ENCODE measurements around the gene CCNF. TPM values are rescaled to one million over a fixed set of nuclear protein-coding genes. Genes with fewer than 3 reads are reported as not detected.

CCNF gene
- total RNA-seq, 1 experiment from 2014 or later, result 35.8 TPM

DNA sequence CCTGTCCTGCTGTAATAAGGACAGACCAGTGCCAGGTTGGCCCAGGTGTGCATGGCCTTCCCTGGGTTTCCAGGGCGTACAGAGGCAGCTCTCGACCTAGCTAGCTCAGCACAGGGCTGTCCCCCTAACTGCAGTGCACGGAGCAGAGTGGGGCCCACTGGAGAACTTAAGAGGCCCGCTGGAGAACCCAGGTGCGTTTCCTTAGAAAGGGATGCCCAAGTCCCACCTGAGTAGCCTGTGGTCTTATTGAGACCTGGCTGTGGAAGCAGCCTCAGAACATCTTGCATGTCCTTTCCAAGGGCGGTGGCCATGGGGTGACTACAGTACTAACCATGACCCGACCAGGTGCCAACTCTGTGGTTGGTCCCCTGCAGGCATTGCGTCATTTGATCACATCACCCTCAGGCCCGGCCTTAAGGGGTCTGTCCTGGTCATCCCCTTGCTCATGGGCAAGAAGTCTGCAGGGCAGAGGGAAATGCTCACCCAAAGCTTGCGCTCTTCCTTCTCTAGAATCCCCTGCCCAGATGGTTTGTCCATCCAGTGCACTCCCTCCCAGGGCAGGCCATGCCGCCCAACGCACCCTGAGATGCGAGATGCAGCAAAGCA lies 3.3 kb upstream of the CCNF start:
- ChIA-PET CTCF (interaction anchor here (0.7 kb wide), 1 partner anchor 1302 kb away, joined by 3 read pairs; no protein-coding TSS in a partner anchor), POLR2A (no interaction called here)
- Histone ChIP-seq H3K4me1 (ENCODE audit: control insufficient read depth, insufficient read depth, low read length) (peaks cover 15% of the 10 kb centered on the region), H3K4me3 (ENCODE audit: low read depth in 2 of 2, low read length in 2 of 2) (no peak overlapping the region), H3K27me3 (ENCODE audit: control insufficient read depth, insufficient read depth, low read length) (no peaks in the 10 kb centered on the region), H3K36me3 (ENCODE audit: control insufficient read depth, insufficient read depth, low read length) (peaks cover 7% of the 10 kb centered on the region), H3K27ac (ENCODE audit: low read length) (no peak overlapping the region), H3K9me3 (ENCODE audit: control insufficient read depth, insufficient read depth, low read depth, low read length) (no peaks in the 10 kb centered on the region)
- intact Hi-C loops (cut with micrococcal nuclease; ENCODE audit: unreplicated experiment), result no loop called here
- no peak for TF ChIP-seq TCF7L2 (IDR thresholded peaks at IDR 0.05; ENCODE audit: low read depth, low read length)
- no peak for TF ChIP-seq SIN3A (IDR thresholded peaks at IDR 0.05; ENCODE audit: borderline replicate concordance, insufficient read depth, low read depth, low read length)
- in situ Hi-C loops (cut with HindIII; ENCODE audit: low pct_unique_long_range_greater_than_20kb, low sequenced_read_pairs), result no loop called here
- ATAC-seq, result no peak
- BruUV-seq (replicated peaks), result no TSS peak
- DNase-seq (ENCODE audit: low read depth, low spot score), result no peak

DNA sequence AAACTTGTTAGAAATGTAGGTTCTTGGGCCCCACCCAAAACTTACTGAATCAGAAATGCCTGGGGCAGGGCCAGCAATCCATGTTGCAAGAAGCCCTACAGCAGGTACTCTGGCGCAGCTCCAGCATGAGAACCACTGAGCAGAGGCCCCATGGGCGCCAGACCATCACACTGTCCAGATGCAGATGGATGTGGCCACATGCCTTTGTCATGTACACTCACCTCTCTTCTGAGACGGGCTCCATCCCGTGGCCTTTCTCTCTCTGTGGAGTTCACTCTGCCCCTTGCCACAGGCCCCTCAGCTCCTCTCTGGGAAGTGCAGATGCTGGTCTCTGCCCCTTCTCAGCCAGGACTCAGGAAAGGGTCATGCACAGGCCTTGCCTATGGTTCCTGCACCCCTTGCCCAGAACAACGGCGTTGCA lies 2.3 kb upstream of the CCNF start:
- H3K9me3 ChIP-seq (ENCODE audit: control insufficient read depth, insufficient read depth, low read depth, low read length), result no peaks in the 10 kb centered on the region
- CTCF ChIA-PET, result interaction anchor here (0.6 kb wide), 1 partner anchor 25 kb away, joined by 3 read pairs; no protein-coding TSS in a partner anchor
- H3K36me3 ChIP-seq (ENCODE audit: control insufficient read depth, insufficient read depth, low read length), result peaks cover 11% of the 10 kb centered on the region
- in situ Hi-C loops (cut with HindIII; ENCODE audit: low pct_unique_long_range_greater_than_20kb, low sequenced_read_pairs), result no loop called here
- TF ChIP-seq SIN3A (IDR thresholded peaks at IDR 0.05; ENCODE audit: borderline replicate concordance, insufficient read depth, low read depth, low read length) (no peak), TCF7L2 (IDR thresholded peaks at IDR 0.05; ENCODE audit: low read depth, low read length) (no peak), POLR2AphosphoS5 (IDR thresholded peaks at IDR 0.05; ENCODE audit: low read depth, low read length) (no peak)
- TF ChIP-seq, protein P1, sequence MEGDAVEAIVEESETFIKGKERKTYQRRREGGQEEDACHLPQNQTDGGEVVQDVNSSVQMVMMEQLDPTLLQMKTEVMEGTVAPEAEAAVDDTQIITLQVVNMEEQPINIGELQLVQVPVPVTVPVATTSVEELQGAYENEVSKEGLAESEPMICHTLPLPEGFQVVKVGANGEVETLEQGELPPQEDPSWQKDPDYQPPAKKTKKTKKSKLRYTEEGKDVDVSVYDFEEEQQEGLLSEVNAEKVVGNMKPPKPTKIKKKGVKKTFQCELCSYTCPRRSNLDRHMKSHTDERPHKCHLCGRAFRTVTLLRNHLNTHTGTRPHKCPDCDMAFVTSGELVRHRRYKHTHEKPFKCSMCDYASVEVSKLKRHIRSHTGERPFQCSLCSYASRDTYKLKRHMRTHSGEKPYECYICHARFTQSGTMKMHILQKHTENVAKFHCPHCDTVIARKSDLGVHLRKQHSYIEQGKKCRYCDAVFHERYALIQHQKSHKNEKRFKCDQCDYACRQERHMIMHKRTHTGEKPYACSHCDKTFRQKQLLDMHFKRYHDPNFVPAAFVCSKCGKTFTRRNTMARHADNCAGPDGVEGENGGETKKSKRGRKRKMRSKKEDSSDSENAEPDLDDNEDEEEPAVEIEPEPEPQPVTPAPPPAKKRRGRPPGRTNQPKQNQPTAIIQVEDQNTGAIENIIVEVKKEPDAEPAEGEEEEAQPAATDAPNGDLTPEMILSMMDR (IDR thresholded peaks at IDR 0.05), result no peak
- TF ChIP-seq, protein P2, sequence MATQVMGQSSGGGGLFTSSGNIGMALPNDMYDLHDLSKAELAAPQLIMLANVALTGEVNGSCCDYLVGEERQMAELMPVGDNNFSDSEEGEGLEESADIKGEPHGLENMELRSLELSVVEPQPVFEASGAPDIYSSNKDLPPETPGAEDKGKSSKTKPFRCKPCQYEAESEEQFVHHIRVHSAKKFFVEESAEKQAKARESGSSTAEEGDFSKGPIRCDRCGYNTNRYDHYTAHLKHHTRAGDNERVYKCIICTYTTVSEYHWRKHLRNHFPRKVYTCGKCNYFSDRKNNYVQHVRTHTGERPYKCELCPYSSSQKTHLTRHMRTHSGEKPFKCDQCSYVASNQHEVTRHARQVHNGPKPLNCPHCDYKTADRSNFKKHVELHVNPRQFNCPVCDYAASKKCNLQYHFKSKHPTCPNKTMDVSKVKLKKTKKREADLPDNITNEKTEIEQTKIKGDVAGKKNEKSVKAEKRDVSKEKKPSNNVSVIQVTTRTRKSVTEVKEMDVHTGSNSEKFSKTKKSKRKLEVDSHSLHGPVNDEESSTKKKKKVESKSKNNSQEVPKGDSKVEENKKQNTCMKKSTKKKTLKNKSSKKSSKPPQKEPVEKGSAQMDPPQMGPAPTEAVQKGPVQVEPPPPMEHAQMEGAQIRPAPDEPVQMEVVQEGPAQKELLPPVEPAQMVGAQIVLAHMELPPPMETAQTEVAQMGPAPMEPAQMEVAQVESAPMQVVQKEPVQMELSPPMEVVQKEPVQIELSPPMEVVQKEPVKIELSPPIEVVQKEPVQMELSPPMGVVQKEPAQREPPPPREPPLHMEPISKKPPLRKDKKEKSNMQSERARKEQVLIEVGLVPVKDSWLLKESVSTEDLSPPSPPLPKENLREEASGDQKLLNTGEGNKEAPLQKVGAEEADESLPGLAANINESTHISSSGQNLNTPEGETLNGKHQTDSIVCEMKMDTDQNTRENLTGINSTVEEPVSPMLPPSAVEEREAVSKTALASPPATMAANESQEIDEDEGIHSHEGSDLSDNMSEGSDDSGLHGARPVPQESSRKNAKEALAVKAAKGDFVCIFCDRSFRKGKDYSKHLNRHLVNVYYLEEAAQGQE (IDR thresholded peaks at IDR 0.05; ENCODE audit: insufficient read depth in 1 of 2, low read depth in 2 of 2, low read length in 1 of 2), result no peak
- H3K4me1 ChIP-seq (ENCODE audit: control insufficient read depth, insufficient read depth, low read length), result peaks cover 19% of the 10 kb centered on the region
- no peak for DNase-seq (ENCODE audit: low read depth, low spot score)
- H3K4me3 ChIP-seq (ENCODE audit: low read depth in 2 of 2, low read length in 2 of 2), result no peak overlapping the region
- POLR2A ChIA-PET, result no interaction called here
- H3K27ac ChIP-seq (ENCODE audit: low read length), result no peak overlapping the region; the same call in 1 of the 2 replicates
- no peak for ATAC-seq
- intact Hi-C loops (cut with micrococcal nuclease; ENCODE audit: unreplicated experiment), result no loop called here
- no peaks in the 10 kb centered on the region for H3K27me3 ChIP-seq (ENCODE audit: control insufficient read depth, insufficient read depth, low read length)
- no TSS peak for BruUV-seq (replicated peaks)

DNA sequence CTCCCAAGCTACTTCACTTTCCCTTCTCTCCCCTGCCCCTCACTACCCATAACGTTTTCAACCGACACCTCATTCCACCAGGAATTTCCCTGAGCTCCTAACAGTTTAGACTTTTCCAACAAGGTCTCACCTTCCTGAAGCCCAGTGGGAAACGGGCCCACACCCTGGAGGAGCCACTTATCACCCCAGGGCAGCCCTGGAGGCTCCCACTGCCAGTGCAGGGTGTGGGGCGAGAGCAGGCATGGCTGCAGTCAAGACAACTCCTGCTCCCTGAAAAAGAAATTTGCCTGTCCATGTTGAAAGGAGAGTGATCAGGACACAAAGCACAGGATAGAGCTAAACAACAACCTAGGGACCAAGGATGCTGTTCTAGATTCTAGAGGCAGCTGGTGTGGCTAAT lies 1.7 kb upstream of the CCNF start:
- Histone ChIP-seq H3K36me3 (ENCODE audit: control insufficient read depth, insufficient read depth, low read length) (peaks cover 15% of the 10 kb centered on the region), H3K9me3 (ENCODE audit: control insufficient read depth, insufficient read depth, low read depth, low read length) (no peaks in the 10 kb centered on the region), H3K27ac (ENCODE audit: low read length) (peak overlapping the region; percentile 91), H3K27me3 (ENCODE audit: control insufficient read depth, insufficient read depth, low read length) (no peaks in the 10 kb centered on the region), H3K4me3 (ENCODE audit: low read depth in 2 of 2, low read length in 2 of 2) (no peak overlapping the region), H3K4me1 (ENCODE audit: control insufficient read depth, insufficient read depth, low read length) (peaks cover 19% of the 10 kb centered on the region)
- no peak for ATAC-seq
- intact Hi-C loops (cut with micrococcal nuclease; ENCODE audit: unreplicated experiment) (no loop called here), in situ Hi-C loops (cut with HindIII; ENCODE audit: low pct_unique_long_range_greater_than_20kb, low sequenced_read_pairs) (no loop called here)
- TF ChIP-seq, protein P2 (IDR thresholded peaks at IDR 0.05; ENCODE audit: insufficient read depth in 1 of 2, low read depth in 2 of 2, low read length in 1 of 2), result no peak
- TF ChIP-seq SIN3A (IDR thresholded peaks at IDR 0.05; ENCODE audit: borderline replicate concordance, insufficient read depth, low read depth, low read length), result no peak
- TF ChIP-seq, protein P1 (IDR thresholded peaks at IDR 0.05), result no peak
- TF ChIP-seq TCF7L2 (IDR thresholded peaks at IDR 0.05; ENCODE audit: low read depth, low read length), result no peak
- no peak for TF ChIP-seq POLR2AphosphoS5 (IDR thresholded peaks at IDR 0.05; ENCODE audit: low read depth, low read length)
- CTCF ChIA-PET, result interaction anchor here (1.0 kb wide), 1 partner anchor 15 kb away, joined by 3 read pairs; no protein-coding TSS in a partner anchor
- POLR2A ChIA-PET, result no interaction called here
- DNase-seq (ENCODE audit: low read depth, low spot score), result no peak
- BruUV-seq (replicated peaks), result no TSS peak

Data from Panc1 (cell line).